ENCODE results near the gene TNNT2.

GRCh38 chr1:201346337-201346939, 31.0 kb downstream of the TNNT2 start:
- peak; percentile 78 for TF ChIP-seq CTCF (IDR thresholded peaks at IDR 0.05)
- no peak for TF ChIP-seq POLR2AphosphoS5 (IDR thresholded peaks at IDR 0.05; ENCODE audit: low read depth, low read length)
- TF ChIP-seq TCF7L2 (IDR thresholded peaks at IDR 0.05; ENCODE audit: low read depth, low read length) = no peak
- TF ChIP-seq REST (IDR thresholded peaks at IDR 0.05; ENCODE audit: insufficient read depth in 1 of 2, low read depth in 2 of 2, low read length in 1 of 2) = no peak

All from Panc1 (cell line).